GM19099 (cell line): ENCODE data around the gene NEURL1.

ENCODE experiments used
- POLR2A ChIP-seq: IDR thresholded peaks from 3 replicates; pipeline ENCODE4 v1.6.1; 2011; ENCODE audit warnings: low read depth; ENCODE audit not compliant: insufficient read length; ENCODE audit errors: extremely low read depth

NEURL1 gene

DNA sequence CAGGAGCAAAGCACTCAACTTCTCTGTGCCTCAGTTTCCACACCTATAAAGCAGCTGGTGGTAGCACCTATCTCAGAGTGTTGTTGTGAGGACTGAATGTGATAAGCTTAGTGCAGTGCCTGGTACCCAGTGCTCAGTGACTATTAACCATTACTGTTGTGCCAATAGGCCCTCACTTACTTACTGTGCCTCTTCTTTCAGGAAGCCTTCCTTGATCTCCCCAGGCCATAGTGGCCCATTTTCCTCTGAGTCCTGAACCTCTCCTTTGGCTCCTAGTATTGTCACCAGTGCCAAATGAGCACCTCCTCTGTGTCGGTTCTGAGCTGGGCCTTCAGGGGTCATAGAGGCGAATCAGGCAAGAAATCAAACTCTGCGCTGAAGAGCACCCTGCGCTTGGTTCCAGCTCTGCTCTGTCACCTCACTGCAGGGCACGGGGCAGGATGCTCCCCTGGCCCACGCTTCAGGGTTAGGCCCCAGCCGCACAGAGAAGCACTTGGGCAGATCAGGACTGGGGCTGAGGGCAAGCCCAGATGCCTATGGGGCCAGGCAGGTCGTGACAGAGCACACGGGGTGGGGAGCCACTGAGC lies 37.3 kb upstream of the NEURL1 start:
- no peak for TF ChIP-seq POLR2A

DNA sequence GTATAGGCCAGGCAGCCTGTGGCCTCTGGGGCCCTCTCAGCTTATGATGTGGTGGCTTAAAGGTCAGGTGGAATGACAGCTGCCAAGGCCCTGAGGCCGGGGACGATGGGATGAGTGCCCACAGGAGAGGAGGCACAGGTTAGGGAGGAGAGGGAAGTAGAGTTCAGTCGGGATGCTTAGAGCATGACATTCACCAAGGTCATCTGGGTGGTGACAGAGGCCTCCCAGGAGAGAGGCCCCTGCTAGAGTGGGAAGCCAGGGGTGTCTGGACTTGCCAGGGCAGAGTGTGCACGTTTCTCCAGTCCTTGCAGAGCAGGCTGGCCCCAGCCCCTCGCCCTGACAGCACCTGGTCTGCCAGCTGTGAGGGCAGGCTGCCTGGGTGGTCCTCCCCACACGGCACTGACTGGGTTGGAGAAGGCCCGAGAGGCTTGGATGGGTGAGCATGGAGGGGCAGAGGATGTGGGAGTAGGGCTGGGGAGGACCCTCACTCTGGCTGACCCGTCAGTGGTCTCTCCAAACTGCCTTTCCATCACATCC lies 36.3 kb upstream of the NEURL1 start:
- no peak for TF ChIP-seq POLR2A

DNA sequence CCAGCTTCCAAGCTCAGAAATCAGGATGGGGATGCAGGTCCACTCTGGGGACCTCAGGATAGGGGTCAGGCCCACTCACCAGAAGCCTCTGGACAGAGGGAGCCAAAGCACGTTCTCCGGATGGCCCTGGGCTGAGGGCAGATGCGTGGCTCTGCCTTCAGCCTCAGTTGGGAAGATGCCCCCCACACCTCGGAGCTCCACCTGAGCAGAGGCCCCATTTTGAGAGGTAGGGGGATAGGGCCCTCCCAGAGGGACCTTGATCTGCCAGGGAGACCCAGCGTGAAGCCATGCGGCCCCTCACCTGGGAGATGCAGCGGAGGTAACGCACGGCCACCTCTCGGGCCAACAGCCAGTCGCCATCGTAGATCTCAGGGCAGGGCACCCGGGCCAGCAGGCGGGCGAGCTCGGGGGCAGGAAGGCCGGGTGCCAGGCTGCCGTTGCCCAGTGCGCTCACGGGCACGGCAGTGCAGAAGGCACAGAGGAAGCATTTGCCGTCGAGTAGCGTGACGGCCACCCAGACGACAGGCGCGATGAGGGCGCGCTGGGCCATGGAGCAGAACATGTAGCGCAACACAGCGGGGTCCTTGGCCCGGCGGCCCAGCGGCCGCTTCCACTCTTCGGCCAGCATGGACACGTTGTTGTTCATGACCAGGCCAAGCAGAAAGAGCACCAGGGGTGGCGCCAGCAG lies 35.5 kb upstream of the NEURL1 start:
- TF ChIP-seq POLR2A = no peak

DNA sequence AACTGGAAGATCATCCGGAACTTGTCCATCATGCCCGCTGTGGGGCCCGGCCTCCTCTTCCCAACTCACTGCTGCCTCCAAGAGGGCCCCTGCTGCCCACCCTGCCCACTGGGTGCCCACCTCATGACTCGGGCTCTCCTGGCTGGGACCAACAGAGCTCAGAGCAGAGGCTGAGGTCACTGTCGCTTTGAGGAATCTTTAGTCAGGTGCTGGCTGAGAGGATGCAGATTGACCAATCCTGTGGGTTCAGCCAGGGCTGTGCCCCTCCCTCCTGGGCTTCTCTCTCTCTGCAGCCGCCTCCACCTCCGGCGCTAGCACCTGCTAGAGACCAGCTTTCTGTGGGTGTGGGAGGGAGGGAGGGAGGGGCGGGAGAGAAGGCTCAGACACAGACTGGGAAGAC lies 34.8 kb upstream of the NEURL1 start, which contains the start of gene CALHM1:
CALHM1 (minus strand) TSS at position 181 of the 400 bp plus-strand sequence; CDS start at position 32, 149 bp downstream.
- TF ChIP-seq POLR2A = no peak

DNA sequence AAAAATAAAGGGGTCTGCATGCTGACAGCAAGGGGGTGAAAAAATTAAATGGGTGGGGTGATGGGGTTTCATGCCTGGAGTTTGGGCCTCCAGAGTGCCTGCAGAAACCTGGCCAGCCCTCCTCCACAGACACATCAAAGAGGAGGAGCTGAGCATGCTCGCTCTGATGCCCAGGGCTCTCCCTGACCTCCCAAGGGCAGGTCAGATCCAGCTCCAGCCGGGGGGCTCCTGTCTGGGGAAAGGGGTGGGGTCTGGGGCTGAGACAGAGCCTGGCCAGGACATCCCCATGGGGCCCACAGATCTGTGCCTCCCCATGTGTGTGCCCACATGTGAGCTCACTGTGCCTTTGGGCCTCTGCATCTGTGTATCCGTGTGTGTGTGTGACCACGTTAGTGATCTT lies 33.9 kb upstream of the NEURL1 start:
- no peak for TF ChIP-seq POLR2A

DNA sequence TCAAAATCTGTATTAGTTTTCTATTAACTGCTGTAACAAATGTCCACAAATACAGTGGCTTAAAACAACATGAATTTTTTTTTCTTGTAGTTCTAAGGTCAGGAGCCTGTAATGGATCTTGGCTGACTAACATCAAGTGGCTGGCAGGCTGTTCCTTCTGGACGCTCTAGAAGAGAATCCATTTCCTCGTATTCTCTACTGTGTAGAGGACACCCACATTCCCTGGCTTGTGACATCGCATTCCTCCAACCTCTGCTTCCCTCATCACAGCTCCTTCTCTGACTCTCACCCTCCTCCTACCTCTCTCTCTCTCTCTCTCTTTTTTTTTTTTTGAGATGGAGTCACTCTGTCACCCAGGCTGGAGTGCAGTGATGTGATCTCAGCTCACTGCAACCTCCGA lies 30.0 kb upstream of the NEURL1 start:
- no peak for TF ChIP-seq POLR2A

DNA sequence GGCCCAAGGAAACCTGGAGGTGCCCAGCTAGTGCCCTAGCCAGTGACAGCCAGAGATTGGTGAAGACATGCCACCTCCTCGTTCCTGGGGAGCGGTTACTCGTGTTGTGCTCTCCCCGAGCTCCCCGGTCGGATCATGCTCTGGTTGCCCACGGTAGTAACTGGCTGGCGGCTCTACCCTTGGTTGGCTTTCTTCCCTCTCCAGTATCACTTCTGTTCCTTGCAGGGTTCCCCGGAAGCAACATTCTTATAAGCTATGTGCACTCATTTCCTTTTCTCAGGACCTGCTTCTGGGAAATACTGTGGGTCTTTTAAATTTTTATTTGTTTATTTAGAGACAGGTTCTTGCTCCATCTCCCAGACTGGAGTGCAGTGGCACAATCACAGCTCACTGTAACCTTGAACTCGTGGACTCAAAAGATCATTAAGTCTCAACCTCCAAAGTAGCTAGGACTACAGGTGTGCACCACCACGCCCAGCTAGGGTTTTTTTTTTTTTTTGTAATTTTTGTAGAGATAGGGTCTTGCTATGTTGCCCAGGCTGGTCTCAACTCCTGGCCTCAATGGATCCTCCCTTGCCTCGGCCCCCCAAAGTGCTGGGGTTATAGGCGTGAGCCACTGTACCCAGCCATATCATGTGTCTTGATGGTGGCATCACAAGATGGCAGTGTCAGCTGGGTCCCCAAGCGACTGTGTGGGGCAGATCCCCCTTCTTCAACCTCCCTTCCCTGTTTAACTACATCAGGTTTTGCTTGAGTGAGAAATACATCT lies 27.9 kb upstream of the NEURL1 start:
- no peak for TF ChIP-seq POLR2A

DNA sequence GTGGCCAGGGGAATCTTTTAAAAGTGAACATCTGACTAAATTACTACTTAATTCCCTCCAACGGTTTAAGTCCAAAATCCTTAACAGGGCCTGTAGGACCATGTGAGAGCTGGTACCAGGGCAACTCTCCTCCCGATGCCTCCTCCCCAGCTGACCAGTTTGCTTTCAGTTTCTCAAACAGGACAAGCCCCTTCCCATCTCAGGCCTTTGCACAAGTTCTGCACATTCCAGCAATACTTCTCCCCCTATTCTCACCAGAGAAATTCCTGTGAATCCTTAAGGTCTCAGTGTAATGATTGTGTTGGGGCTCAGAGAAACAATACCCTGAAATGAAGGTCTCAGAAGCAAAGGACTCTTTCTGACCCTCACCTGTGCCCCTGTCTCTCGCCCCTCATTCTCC lies 26.8 kb upstream of the NEURL1 start:
- no peak for TF ChIP-seq POLR2A

DNA sequence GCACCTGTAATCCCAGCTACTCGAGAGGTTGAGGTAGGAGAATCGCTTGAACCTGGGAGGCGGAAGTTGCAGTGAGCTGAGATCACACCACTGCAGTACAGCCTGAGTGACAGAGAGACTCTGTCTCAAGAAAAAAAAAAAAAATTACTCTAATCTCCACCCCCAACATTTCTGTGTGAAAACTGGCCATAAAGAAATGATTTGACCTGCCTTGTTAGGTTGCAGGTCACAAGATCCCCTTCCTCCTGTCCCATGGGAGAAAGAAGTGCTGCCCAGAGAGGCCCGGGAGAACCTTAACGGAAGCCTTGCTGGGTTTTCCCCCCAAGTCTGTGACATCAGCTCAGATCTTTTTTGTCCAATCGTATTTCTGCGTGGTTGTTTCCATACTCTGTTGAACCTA lies 26.1 kb upstream of the NEURL1 start:
- no peak for TF ChIP-seq POLR2A

DNA sequence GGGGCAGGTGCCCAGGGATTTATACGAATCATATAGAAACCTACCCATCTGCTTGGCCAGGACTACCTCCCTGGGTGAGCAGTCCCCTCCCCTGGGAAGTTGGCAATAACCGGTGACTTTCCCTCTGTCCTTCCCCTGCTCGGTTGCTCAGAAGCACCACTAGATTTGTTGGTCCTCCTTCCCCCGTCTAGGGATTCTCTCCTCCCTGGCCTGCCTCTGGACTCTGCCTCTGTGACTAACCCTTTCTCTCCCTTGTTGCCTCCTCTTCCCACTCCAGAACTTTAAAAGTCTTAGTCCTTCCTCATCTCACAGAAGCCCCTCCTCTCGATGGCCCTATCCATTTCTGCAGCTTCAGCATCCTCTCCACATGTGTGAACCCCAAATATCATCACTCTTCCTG lies 24.3 kb upstream of the NEURL1 start:
- TF ChIP-seq POLR2A = no peak

DNA sequence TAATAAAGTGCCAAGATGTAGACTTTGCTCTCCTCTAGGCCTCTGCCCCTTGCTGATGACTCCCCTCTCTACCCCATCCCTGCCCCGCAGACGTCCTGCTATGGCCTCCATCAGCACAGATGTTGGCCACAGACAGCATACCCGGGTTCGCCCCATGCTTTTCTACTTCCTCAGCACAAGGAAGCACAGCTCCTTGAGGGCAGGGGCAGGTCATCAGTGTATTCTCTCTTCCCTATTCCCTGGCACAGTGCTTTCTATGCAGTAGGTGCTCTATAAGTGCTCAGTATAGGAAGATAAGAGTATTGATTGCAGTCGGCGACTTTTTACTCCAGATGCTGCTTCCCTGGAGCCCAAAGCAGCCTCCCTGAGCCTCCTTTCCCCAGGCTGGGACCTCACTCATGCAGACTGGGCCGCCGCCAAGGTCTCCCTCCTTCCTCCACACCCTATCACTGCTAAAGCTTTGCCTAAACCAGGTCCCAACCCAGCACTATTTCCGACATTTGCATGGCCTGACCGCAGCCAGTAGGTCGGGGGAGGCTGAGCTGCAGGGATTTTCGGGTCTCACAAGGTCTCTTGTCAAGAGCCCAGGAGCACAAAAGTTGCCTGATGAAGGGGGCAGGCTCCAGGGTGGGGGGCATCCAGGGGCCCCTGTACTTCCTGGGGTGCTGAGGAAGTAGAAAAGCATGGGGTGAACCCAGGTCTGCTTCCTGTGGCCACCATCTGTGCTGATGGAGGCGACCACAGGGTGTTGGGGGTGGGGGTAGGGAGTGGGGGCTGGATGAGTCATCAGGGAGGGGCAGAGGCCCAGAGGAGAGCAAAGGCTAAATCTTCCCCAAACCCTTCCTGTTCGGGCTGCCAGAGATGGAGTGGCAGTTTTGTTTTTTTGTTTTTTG lies 22.5 kb upstream of the NEURL1 start:
- TF ChIP-seq POLR2A = peak; percentile 75

DNA sequence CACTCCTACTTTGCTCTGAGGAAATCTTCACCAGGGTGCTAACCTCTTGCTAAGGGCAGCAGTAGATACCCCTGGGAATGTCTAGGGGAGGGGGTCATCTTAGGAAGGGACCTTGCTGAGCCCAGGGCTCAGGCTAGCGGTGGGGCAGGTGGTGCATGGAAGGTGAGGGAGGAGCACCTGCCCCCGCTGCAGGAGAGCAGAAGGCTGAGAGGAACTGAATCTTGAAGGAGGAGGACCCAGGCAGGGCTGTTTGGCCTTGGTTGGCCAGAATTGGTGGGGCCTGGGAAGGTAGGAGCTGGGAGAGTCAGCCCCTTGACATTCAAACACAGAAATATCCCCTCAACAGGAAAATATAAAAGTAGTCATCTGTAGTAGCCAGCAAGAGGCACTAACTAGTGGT lies 21.5 kb upstream of the NEURL1 start:
- TF ChIP-seq POLR2A = peak; percentile 67

DNA sequence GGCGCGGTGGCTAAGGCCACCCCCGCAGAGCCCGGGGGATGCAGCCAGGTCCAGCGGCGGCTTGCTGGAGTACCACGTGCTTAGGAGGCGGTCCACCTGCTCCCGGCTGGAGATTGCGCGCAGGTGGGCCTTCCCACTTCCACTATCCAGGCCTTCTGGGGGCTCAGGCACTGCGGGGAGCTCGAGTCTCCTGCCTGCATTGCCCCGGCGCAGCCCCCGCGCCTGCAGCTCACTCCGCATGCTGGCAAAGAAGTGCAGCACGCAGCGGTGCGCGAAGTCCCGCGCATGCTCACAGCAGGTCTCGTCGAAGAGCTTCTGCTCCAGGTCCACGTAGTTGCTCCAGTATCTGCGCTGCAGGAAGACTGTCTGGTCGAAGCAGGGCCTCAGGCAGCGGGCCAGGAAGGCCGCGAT lies 20.2 kb upstream of the NEURL1 start:
- no peak for TF ChIP-seq POLR2A

DNA sequence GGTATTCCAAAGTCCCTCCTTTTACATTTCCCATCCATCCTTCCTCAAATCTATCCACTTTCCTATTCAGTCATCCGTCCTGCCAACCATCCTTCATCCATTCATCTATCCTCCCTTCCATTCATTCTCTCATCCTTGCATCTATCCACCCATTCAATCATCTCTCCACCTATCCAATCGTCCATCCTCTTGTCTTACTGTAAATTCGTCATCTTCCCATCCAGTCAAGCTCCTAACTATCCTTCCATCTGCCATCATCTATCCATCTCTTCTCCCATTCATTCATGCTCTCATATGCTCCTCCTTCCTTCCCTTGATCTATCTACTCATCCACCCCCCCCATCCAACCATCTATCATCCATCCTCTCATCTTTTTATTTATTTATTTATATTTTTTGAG lies 19.4 kb upstream of the NEURL1 start:
- no peak for TF ChIP-seq POLR2A

DNA sequence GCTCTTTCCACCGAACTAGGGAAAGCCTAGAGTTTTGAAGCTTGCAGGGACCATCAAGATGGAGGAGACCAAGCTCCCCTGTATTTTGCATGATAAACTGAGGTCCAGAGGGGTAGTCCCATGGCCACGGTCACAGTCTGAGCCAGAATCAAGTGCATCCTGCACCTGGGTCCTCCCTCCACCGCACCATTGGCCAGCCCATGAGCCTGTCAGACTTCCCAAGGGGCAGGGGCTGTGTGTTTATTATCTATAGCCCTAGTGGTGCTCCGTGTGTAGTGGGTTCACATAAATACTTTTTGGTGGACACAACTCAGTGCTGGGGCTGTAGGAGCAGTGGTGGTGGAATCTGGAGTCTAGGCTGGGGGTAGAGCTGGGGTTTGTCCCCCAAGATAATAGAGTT lies 18.1 kb upstream of the NEURL1 start:
- TF ChIP-seq POLR2A = no peak
